HG03103 (cell line): Measurements from ENCODE around the gene RGS7.
"Not testable (repeated sequence)": the region's sequence is repeated elsewhere in the genome, so short reads cannot be mapped to it uniquely, and the experiment has no call there.

Source experiments
- ATAC-seq: cut with Tn5 transposase; IDR thresholded peaks from one replicate; pipeline ENCODE4 v1.9.1; 2021; ENCODE audit warnings: low read depth; ENCODE audit not compliant: unreplicated experiment

Gene RGS7

GRCh38 chr1:241275981-241276380 lies 81.0 kb downstream of the RGS7 start:
- no peak for ATAC-seq

- no peak for ATAC-seq
These were observed 81.8 kb downstream of the RGS7 start for GRCh38 chr1:241275226-241275625.

- no peak for ATAC-seq
These were observed 82.3 kb downstream of the RGS7 start for GRCh38 chr1:241274693-241275092.

- no peak for ATAC-seq
These were observed 84.2 kb downstream of the RGS7 start for GRCh38 chr1:241272828-241273227.

- ATAC-seq = no peak
These were observed 85.6 kb downstream of the RGS7 start for GRCh38 chr1:241271427-241271826.

- ATAC-seq = no peak
These were observed 87.0 kb downstream of the RGS7 start for GRCh38 chr1:241270016-241270415.

- no peak for ATAC-seq
These were observed 87.9 kb downstream of the RGS7 start for GRCh38 chr1:241269116-241269515.

- no peak for ATAC-seq
These were observed 90.9 kb downstream of the RGS7 start for GRCh38 chr1:241266121-241266520.

GRCh38 chr1:241265428-241265827 lies 91.6 kb downstream of the RGS7 start:
- ATAC-seq = no peak

GRCh38 chr1:241263346-241263745 lies 93.7 kb downstream of the RGS7 start:
- no peak for ATAC-seq

- ATAC-seq = no peak
These were observed 103.5 kb downstream of the RGS7 start for GRCh38 chr1:241253471-241253870.

- no peak for ATAC-seq
These were observed 106.5 kb downstream of the RGS7 start for GRCh38 chr1:241250465-241250864.

- no peak for ATAC-seq
These were observed 116.9 kb downstream of the RGS7 start for GRCh38 chr1:241240069-241240468.

- no peak for ATAC-seq
These were observed 119.1 kb downstream of the RGS7 start for GRCh38 chr1:241237873-241238272.

- ATAC-seq = no peak
These were observed 121.6 kb downstream of the RGS7 start for GRCh38 chr1:241235256-241235897.

GRCh38 chr1:241229711-241230110 lies 127.3 kb downstream of the RGS7 start:
- ATAC-seq = no peak

GRCh38 chr1:241229216-241229615 lies 127.8 kb downstream of the RGS7 start:
- no peak for ATAC-seq

- ATAC-seq = no peak
These were observed 128.7 kb downstream of the RGS7 start for GRCh38 chr1:241228339-241228738.

GRCh38 chr1:241225741-241226140 lies 131.3 kb downstream of the RGS7 start:
- ATAC-seq = no peak

GRCh38 chr1:241224189-241224588 lies 132.8 kb downstream of the RGS7 start:
- ATAC-seq = not testable (repeated sequence)

- ATAC-seq = not testable (repeated sequence)
These were observed 134.2 kb downstream of the RGS7 start for GRCh38 chr1:241222813-241223212.

- no peak for ATAC-seq
These were observed 135.7 kb downstream of the RGS7 start for GRCh38 chr1:241221319-241221718.

- ATAC-seq = not testable (repeated sequence)
These were observed 136.1 kb downstream of the RGS7 start for GRCh38 chr1:241220913-241221312.
